HUDEP-2 (cell line): ENCODE results near the gene LHPP.
A peak's percentile ranks its signal among the peaks of the same experiment; 100 is the strongest.

Experiments used
- DNase-seq, 76 experiments: peaks; one replicate each; lab custom pipeline; 2025; ENCODE audit not compliant: unreplicated experiment in 76 of 76; lab: John Stamatoyannopoulos, UW

The LHPP gene

GRCh38 chr10:124532788-124533187 is 71.2 kb downstream of the LHPP start:
- no peak for DNase-seq

GRCh38 chr10:124533266-124533665 is 71.6 kb downstream of the LHPP start:
- no peak for DNase-seq

GRCh38 chr10:124534231-124534798 is 72.7 kb downstream of the LHPP start:
- no peak for DNase-seq

GRCh38 chr10:124534826-124535601 is 73.4 kb downstream of the LHPP start:
- no peak for DNase-seq

- no peak for DNase-seq
Measured at GRCh38 chr10:124535731-124536495, 74.3 kb downstream of the LHPP start.

GRCh38 chr10:124536496-124537050 is 75.0 kb downstream of the LHPP start:
- DNase-seq = no peak

GRCh38 chr10:124537166-124537725 is 75.6 kb downstream of the LHPP start:
- no peak for DNase-seq

GRCh38 chr10:124537891-124538290 is 76.3 kb downstream of the LHPP start:
- no peak for DNase-seq

GRCh38 chr10:124538706-124539105 is 77.1 kb downstream of the LHPP start:
- no peak for DNase-seq

- DNase-seq = peak in 40 of 76 experiments; percentile 4 to 61 (median 28)
Measured at GRCh38 chr10:124539935-124540641, 78.5 kb downstream of the LHPP start.

- DNase-seq = peak in 18 of 76 experiments; percentile 4 to 41 (median 18)
Measured at GRCh38 chr10:124541076-124541903, 79.7 kb downstream of the LHPP start.

- no peak for DNase-seq
Measured at GRCh38 chr10:124542336-124542735, 80.7 kb downstream of the LHPP start.

- no peak for DNase-seq
Measured at GRCh38 chr10:124543146-124543545, 81.5 kb downstream of the LHPP start.

- no peak for DNase-seq
Measured at GRCh38 chr10:124543971-124544370, 82.3 kb downstream of the LHPP start.

- DNase-seq = no peak
Measured at GRCh38 chr10:124544711-124545110, 83.1 kb downstream of the LHPP start.

GRCh38 chr10:124545351-124546054 is 83.9 kb downstream of the LHPP start:
- DNase-seq = no peak

GRCh38 chr10:124546055-124546369 is 84.4 kb downstream of the LHPP start:
- no peak for DNase-seq

GRCh38 chr10:124546957-124547646 is 85.5 kb downstream of the LHPP start:
- no peak for DNase-seq
